Stimulated activated CD8-positive, alpha-beta memory T cell treated with anti-CD3 and anti-CD28 coated beads, Interleukin-15, amount 100 ng/mL, for 48 hours (primary cell): ENCODE measurements around the gene WSB1.

ENCODE experiments used
- DNase-seq, 2 donors: peaks; one replicate each; pipeline ENCODE4 v3.0.0-alpha.2; 2020; ENCODE audit warnings: low read depth in 2 of 2

Gene WSB1

GRCh38 chr17:27338536-27338985 is 44.6 kb downstream of the WSB1 start:
- no peak for DNase-seq

- no peak for DNase-seq
Measured at GRCh38 chr17:27339198-27339835, 45.4 kb downstream of the WSB1 start.

- DNase-seq = peak in 1 of 2 donors; percentile 50
Measured at GRCh38 chr17:27339836-27340550, 46.1 kb downstream of the WSB1 start.

GRCh38 chr17:27340575-27340974 is 46.7 kb downstream of the WSB1 start:
- no peak for DNase-seq

- no peak for DNase-seq
Measured at GRCh38 chr17:27341041-27341471, 47.1 kb downstream of the WSB1 start.

GRCh38 chr17:27342059-27342458 is 48.1 kb downstream of the WSB1 start:
- no peak for DNase-seq

- DNase-seq = no peak
Measured at GRCh38 chr17:27343294-27343693, 49.4 kb downstream of the WSB1 start.

GRCh38 chr17:27343977-27344607 is 50.2 kb downstream of the WSB1 start:
- DNase-seq = no peak

- DNase-seq = no peak
Measured at GRCh38 chr17:27345141-27345904, 51.4 kb downstream of the WSB1 start.

- no peak for DNase-seq
Measured at GRCh38 chr17:27346228-27346899, 52.5 kb downstream of the WSB1 start.

GRCh38 chr17:27348196-27348595 is 54.3 kb downstream of the WSB1 start:
- no peak for DNase-seq

GRCh38 chr17:27349540-27350021 is 55.7 kb downstream of the WSB1 start:
- no peak for DNase-seq

GRCh38 chr17:27351759-27352158 is 57.8 kb downstream of the WSB1 start:
- no peak for DNase-seq

GRCh38 chr17:27352448-27353032 is 58.6 kb downstream of the WSB1 start:
- no peak for DNase-seq

GRCh38 chr17:27353033-27353460 is 59.1 kb downstream of the WSB1 start:
- no peak for DNase-seq

GRCh38 chr17:27353461-27354050 is 59.6 kb downstream of the WSB1 start:
- peak; percentile 87 for DNase-seq

- no peak for DNase-seq
Measured at GRCh38 chr17:27354051-27354490, 60.2 kb downstream of the WSB1 start.

- no peak for DNase-seq
Measured at GRCh38 chr17:27354491-27355081, 60.7 kb downstream of the WSB1 start.

- DNase-seq = no peak
Measured at GRCh38 chr17:27355419-27355818, 61.5 kb downstream of the WSB1 start.

GRCh38 chr17:27356091-27356705 is 62.3 kb downstream of the WSB1 start:
- DNase-seq = no peak
